Mesothelial cell of epicardium (in vitro differentiated cells): ENCODE results near the gene SPEF1. TPM values are rescaled to one million over a fixed set of nuclear protein-coding genes. Genes with fewer than 3 reads are reported as not detected.
A peak's percentile ranks its signal among the peaks of the same experiment; 100 is the strongest.

Experiments
- DNase-seq, 2 experiments: peaks; one replicate each; pipeline ENCODE4 v3.0.0; 2021; ENCODE audit warnings: low spot score in 2 of 2; ENCODE audit not compliant: unreplicated experiment in 2 of 2
- H3K27ac Mint-ChIP-seq: 2 replicates; pipeline ENCODE4 v1.8.0; 2021; ENCODE audit warnings: mixed read lengths
- H3K27me3 Mint-ChIP-seq: 2 replicates; pipeline ENCODE4 v1.8.0; 2021; ENCODE audit warnings: low read depth, mixed read lengths
- H3K36me3 Mint-ChIP-seq: 2 replicates; pipeline ENCODE4 v1.8.0; 2021; ENCODE audit warnings: mixed read lengths
- H3K4me1 Mint-ChIP-seq: 2 replicates; pipeline ENCODE4 v1.8.0; 2021; ENCODE audit warnings: mixed read lengths
- H3K4me3 Mint-ChIP-seq: 2 replicates; pipeline ENCODE4 v1.8.0; 2021; ENCODE audit warnings: mild to moderate bottlenecking, moderate library complexity, mixed read lengths
- H3K9me3 Mint-ChIP-seq: 2 replicates; pipeline ENCODE4 v1.8.0; 2021; ENCODE audit warnings: mixed read lengths
- CTCF ChIP-seq: fragments of 200-600 bp; sonication (generic); IDR thresholded peaks from one replicate; pipeline ENCODE4 v1.5.0; 2021; ENCODE audit warnings: antibody characterized with exemption; ENCODE audit not compliant: unreplicated experiment
- total RNA-seq: library from RNA; stranded (reverse); gene quantifications from 3 replicates; pipeline ENCODE4 v1.2.1, GENCODE V29; 2021

SPEF1 gene
- total RNA-seq, 1 donor from 2014 or later = 0.40 TPM

- Mint-ChIP-seq H3K36me3 (peaks cover 17% of the 10 kb centered on the region), H3K27ac (no peak overlapping the region), H3K4me1 (peaks cover 13% of the 10 kb centered on the region), H3K27me3 (no peaks in the 10 kb centered on the region), H3K4me3 (no peak overlapping the region), H3K9me3 (no peaks in the 10 kb centered on the region)
- DNase-seq = no peak
- no peak for TF ChIP-seq CTCF
Measured at GRCh38 chr20:3823881-3824280, 42.6 kb upstream of the SPEF1 start.

- Mint-ChIP-seq H3K9me3 (no peaks in the 10 kb centered on the region), H3K36me3 (peaks cover 11% of the 10 kb centered on the region), H3K4me3 (peak overlapping the region; percentile 77), H3K27ac (peak overlapping the region; percentile 98), H3K4me1 (peaks cover 16% of the 10 kb centered on the region), H3K27me3 (no peaks in the 10 kb centered on the region)
- no peak for DNase-seq
- TF ChIP-seq CTCF = no peak
Measured at GRCh38 chr20:3821996-3822395, 40.7 kb upstream of the SPEF1 start.

- H3K27ac Mint-ChIP-seq = peak overlapping the region; percentile 98
- TF ChIP-seq CTCF = no peak
- peaks cover 7% of the 10 kb centered on the region for H3K36me3 Mint-ChIP-seq
- peak overlapping the region; percentile 77 for H3K4me3 Mint-ChIP-seq
- DNase-seq = no peak
- H3K9me3 Mint-ChIP-seq = no peaks in the 10 kb centered on the region
- peaks cover 5% of the 10 kb centered on the region for H3K27me3 Mint-ChIP-seq
- H3K4me1 Mint-ChIP-seq = peaks cover 18% of the 10 kb centered on the region
Measured at GRCh38 chr20:3820901-3821727, 39.9 kb upstream of the SPEF1 start.

GRCh38 chr20:3820048-3820900 is 39.0 kb upstream of the SPEF1 start, which contains the start of gene AP5S1:
Gene AP5S1, plus strand, starts transcription at chr20:3820547. Its CDS starts 1,571 bp downstream, at chr20:3822118.
- peaks cover 18% of the 10 kb centered on the region for H3K4me1 Mint-ChIP-seq
- H3K9me3 Mint-ChIP-seq = no peaks in the 10 kb centered on the region
- H3K27ac Mint-ChIP-seq = peak within 1 kb of the TSS; percentile 98
- peak within 1 kb of the TSS; percentile 77 for H3K4me3 Mint-ChIP-seq
- DNase-seq = peak; percentile 89 to 95
- H3K27me3 Mint-ChIP-seq = peaks cover 5% of the 10 kb centered on the region
- H3K36me3 Mint-ChIP-seq = peaks cover 7% of the 10 kb centered on the region
- peak; percentile 95 for TF ChIP-seq CTCF

GRCh38 chr20:3819411-3820047 is 38.3 kb upstream of the SPEF1 start:
- Mint-ChIP-seq H3K27ac (peak overlapping the region; percentile 93), H3K4me1 (peaks cover 18% of the 10 kb centered on the region), H3K9me3 (no peaks in the 10 kb centered on the region), H3K4me3 (peak overlapping the region; percentile 64), H3K36me3 (peaks cover 4% of the 10 kb centered on the region), H3K27me3 (peaks cover 5% of the 10 kb centered on the region)
- no peak for DNase-seq
- TF ChIP-seq CTCF = no peak
